GM18511 (cell line): ENCODE data around the gene HS6ST3.

Source experiments
- ATAC-seq: cut with Tn5 transposase; IDR thresholded peaks from one replicate; pipeline ENCODE4 v1.9.1; 2021; ENCODE audit warnings: mild to moderate bottlenecking, moderate library complexity; ENCODE audit not compliant: unreplicated experiment

HS6ST3 gene

DNA sequence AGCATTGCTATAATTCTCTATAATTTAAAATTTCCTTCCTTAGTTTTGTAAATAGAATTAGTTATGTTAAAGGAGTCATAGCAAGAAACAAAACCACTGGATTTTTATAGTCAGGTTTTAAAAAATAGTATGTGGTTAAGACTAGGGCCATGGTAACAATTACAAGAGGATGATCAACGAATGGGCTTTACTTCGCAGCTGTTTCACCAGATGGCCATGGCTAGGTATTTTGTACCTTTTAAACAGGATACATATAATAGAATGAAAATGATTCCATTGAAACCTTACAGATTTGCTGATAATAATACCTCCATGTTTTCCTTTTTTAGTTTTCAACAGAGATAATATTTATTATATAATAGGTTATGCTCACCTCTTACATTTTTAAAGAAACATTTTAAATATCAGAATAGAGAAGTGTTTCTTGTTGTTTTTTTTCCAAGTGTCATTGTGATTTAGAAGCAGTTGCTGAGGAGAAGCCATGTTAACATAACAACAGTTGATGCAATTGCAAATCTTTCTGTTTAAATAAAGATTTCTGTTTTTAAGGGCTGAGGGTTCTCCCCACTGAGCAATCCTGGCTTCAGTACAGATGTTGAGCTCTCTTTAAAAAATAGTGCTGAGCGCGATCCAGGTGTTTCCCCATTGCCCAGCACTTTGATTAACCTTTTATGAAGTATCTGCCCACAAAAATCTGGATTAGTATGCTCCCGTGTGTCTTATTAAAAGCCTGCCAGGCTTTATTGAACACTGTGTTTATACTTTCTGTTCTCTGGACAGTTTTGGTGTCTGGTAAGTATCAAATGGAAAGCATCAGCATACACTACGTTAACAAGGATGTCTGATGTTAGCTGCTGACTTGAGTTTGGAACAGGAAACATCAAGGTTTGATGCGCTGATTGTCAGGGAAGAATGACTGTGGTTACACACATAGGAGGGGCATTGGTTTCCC lies 205.3 kb downstream of the HS6ST3 start:
- no peak for ATAC-seq

GRCh38 chr13:96297360-96297759 lies 207.5 kb downstream of the HS6ST3 start:
- no peak for ATAC-seq

DNA sequence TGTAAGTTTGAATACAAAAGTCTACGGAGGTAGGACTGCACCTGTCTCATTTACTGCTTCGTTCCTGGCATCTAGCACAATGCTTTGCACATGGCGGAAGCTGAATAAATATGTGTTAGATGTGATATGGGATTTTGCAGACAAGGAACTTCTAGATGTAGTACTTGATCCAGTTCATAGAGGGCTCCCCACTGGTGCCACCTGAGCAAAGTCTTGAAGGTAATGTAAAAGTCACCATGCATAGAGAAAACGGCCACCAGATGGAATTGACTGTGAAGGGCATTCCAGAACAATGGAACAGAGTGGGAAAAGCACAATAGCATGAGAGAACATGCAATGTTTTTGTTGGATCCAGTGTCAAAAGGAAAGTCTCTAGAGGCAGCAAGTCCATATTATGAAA lies 209.3 kb downstream of the HS6ST3 start:
- no peak for ATAC-seq

- no peak for ATAC-seq
Measured at GRCh38 chr13:96308568-96308967, 218.7 kb downstream of the HS6ST3 start.

GRCh38 chr13:96314974-96315373 lies 225.1 kb downstream of the HS6ST3 start:
- no peak for ATAC-seq

DNA sequence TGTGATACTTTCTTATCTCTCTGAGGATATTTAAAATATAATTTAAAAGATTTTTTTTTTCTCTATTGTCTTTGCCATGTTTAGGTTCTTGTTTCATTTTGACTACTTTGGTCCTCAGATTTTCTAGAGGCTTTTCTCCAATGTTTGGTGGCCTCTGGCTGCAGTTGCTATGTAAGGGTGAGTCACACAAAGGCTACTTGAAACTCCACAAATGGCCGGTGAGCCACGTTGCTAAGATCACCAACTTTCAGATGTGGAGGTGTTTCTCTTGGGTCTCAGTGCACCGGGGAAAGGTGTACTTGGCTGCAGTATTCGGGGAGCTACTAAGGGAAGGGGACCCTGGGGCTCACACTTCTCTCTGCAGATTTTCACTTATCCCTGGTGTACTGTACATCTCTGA lies 248.1 kb downstream of the HS6ST3 start:
- no peak for ATAC-seq

DNA sequence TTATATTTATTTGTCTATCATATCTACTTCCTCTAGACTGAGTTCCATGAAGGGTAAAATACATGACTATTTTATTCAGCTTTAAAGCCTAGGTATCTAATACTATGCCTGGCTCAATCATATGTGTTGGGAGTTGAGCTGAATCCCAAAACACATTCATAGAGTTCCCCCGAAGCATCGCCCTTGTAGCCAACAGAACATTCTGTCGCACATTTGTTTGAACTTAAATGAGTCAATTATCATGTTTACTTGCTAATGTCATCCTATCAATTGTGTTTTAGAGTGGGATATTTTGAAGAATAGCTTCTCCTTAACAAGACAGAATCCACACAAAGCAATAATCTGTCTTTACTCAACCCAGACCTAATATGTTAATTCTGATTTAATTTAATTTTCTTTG lies 252.4 kb downstream of the HS6ST3 start:
- no peak for ATAC-seq

DNA sequence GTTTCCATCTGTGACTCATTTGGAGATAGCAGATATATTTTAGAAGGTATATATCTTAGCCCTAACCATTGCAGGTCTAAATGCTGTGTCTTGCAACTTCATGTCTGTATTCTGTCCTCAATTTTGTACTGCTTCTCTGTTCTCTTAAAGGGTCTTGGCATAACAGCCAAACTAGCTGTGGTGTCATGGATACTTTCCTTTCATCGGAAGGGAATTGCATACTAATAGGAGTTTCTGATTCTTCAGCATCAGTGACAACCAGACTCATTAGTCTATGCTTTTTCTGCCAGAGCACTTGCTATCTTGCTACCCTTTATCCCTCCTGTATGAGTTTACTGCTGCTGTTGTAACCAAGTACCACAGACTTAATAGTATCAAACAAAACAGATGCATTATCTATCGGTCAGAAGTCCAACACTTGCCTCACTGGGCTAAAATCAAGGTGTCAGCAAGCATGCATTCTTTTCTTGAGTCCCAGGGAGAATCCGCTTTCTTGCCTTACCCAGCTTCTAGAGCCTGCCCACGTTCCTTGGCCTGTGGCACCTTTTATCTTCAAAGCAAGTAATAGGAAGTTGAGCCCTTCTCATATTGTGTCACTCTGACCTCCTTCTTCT lies 253.1 kb downstream of the HS6ST3 start:
- no peak for ATAC-seq

DNA sequence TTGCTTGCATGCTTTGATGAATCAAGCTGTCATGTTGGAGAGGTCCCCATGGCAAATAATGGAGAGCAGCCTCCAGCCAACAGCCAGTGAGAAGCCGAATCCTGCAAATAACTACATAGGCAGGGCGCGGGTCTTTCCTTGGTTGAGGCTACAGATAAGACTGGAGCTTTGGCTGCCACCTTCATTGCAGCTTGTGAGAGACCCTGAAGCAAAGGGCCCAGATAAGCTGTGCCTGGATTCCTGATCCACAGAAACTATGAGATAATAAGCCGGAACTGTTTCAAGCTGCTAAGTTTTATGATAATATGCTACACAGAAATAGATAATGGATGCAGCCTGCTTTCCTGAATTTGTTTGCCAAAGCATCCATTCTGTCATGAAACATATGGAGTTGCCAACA lies 257.0 kb downstream of the HS6ST3 start:
- ATAC-seq = no peak

GRCh38 chr13:96373597-96373996 lies 283.7 kb downstream of the HS6ST3 start:
- no peak for ATAC-seq

GRCh38 chr13:96377835-96378234 lies 287.9 kb downstream of the HS6ST3 start:
- ATAC-seq = no peak

DNA sequence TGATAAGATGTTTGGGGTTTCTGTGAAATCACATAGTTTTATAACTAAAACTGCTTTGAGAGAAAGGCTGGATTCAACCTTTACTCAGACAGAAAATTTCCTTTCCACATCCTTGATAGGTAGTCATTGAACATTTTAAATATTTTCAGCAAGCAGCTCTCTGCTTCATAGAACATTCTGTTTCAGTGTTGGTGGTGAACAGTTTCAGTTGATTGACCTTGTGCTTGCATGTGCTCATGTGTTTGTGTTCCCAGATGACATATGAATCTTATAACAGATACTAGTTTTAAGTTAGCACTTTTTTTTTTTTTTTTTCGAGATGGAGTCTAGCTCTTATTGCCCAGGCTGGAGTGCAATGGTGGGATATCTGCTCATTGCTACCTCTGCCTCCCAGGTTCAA lies 290.1 kb downstream of the HS6ST3 start:
- no peak for ATAC-seq

GRCh38 chr13:96381681-96382080 lies 291.8 kb downstream of the HS6ST3 start:
- no peak for ATAC-seq

GRCh38 chr13:96388598-96388997 lies 298.7 kb downstream of the HS6ST3 start:
- ATAC-seq = no peak

- no peak for ATAC-seq
Measured at GRCh38 chr13:96391606-96392005, 301.7 kb downstream of the HS6ST3 start.

- ATAC-seq = no peak
Measured at GRCh38 chr13:96397807-96398206, 307.9 kb downstream of the HS6ST3 start.

- no peak for ATAC-seq
Measured at GRCh38 chr13:96398486-96398885, 308.6 kb downstream of the HS6ST3 start.

GRCh38 chr13:96403241-96403640 lies 313.3 kb downstream of the HS6ST3 start:
- ATAC-seq = no peak

DNA sequence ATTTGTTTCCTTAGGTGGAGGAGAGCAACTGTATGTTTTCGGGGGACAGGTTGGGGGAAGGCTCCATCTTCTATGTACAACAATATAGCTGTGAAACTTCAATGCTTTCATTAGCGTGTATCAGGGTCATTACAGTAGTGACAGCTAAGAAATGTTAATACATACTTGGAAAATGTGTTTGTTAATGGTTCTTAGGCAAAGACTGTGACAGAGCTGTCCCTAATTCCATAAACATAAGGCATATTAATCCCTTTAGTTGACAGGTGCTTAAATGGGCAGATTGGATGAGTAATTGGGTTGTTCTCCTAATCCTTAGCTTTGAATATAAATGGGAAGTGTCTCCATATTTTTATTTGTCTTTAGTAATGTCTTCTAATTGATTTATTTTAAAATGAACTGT lies 313.7 kb downstream of the HS6ST3 start:
- ATAC-seq = no peak

GRCh38 chr13:96415831-96416385 lies 326.0 kb downstream of the HS6ST3 start:
- ATAC-seq = no peak

- ATAC-seq = no peak
Measured at GRCh38 chr13:96417939-96418685, 328.2 kb downstream of the HS6ST3 start.
